ENCODE measurements around the gene NKX1-2.

NKX1-2 gene

GRCh38 chr10:124458889-124459288, 9.1 kb upstream of the NKX1-2 start:
- DNase-seq (ENCODE audit: low read depth) = no peak
- TF ChIP-seq MAX (IDR thresholded peaks at IDR 0.05; ENCODE audit: low read depth, low read length) (no peak), POLR2A (IDR thresholded peaks at IDR 0.05; ENCODE audit: extremely low read depth, insufficient read length) (no peak), MYC (IDR thresholded peaks at IDR 0.05; ENCODE audit: low read depth, low read length) (no peak), CTCF (IDR thresholded peaks at IDR 0.05; ENCODE audit: low read depth, low read length) (no peak)

GRCh38 chr10:124458473-124458872, 8.6 kb upstream of the NKX1-2 start:
- DNase-seq (ENCODE audit: low read depth) = no peak
- no peak overlapping the region for H3K4me3 ChIP-seq (ENCODE audit: low read depth, low read length)
- TF ChIP-seq CTCF (IDR thresholded peaks at IDR 0.05; ENCODE audit: low read depth, low read length) (no peak), MAX (IDR thresholded peaks at IDR 0.05; ENCODE audit: low read depth, low read length) (no peak), POLR2A (IDR thresholded peaks at IDR 0.05; ENCODE audit: extremely low read depth, insufficient read length) (no peak), MYC (IDR thresholded peaks at IDR 0.05; ENCODE audit: low read depth, low read length) (no peak)

More at GRCh38 chr10:124458889-124459288, 9.1 kb upstream of the NKX1-2 start:
- H3K4me3 ChIP-seq (ENCODE audit: low read depth, low read length) = no peak overlapping the region

GRCh38 chr10:124455441-124455840, 5.6 kb upstream of the NKX1-2 start:
- TF ChIP-seq CTCF (IDR thresholded peaks at IDR 0.05; ENCODE audit: low read depth, low read length) = no peak
- TF ChIP-seq MYC (IDR thresholded peaks at IDR 0.05; ENCODE audit: low read depth, low read length) = no peak
- H3K4me3 ChIP-seq (ENCODE audit: low read depth, low read length) = no peak overlapping the region
- DNase-seq (ENCODE audit: low read depth) = no peak

- no peak overlapping the region for H3K4me3 ChIP-seq (ENCODE audit: low read depth, low read length)
- TF ChIP-seq POLR2A (IDR thresholded peaks at IDR 0.05; ENCODE audit: extremely low read depth, insufficient read length) (no peak), MYC (IDR thresholded peaks at IDR 0.05; ENCODE audit: low read depth, low read length) (no peak), MAX (IDR thresholded peaks at IDR 0.05; ENCODE audit: low read depth, low read length) (no peak), CTCF (IDR thresholded peaks at IDR 0.05; ENCODE audit: low read depth, low read length) (no peak)
- DNase-seq (ENCODE audit: low read depth) = no peak
Observed at GRCh38 chr10:124453960-124454610, 4.2 kb upstream of the NKX1-2 start.

GRCh38 chr10:124451276-124451675, 1.4 kb upstream of the NKX1-2 start:
- no peak for TF ChIP-seq CTCF (IDR thresholded peaks at IDR 0.05; ENCODE audit: low read depth, low read length)
- TF ChIP-seq POLR2A (IDR thresholded peaks at IDR 0.05; ENCODE audit: extremely low read depth, insufficient read length) = no peak
- TF ChIP-seq MYC (IDR thresholded peaks at IDR 0.05; ENCODE audit: low read depth, low read length) = no peak
- TF ChIP-seq MAX (IDR thresholded peaks at IDR 0.05; ENCODE audit: low read depth, low read length) = no peak

GRCh38 chr10:124450783-124451057, 885 bp upstream of the NKX1-2 start:
- DNase-seq (ENCODE audit: low read depth) = no peak
- TF ChIP-seq MAX (IDR thresholded peaks at IDR 0.05; ENCODE audit: low read depth, low read length) (no peak), POLR2A (IDR thresholded peaks at IDR 0.05; ENCODE audit: extremely low read depth, insufficient read length) (no peak), CTCF (IDR thresholded peaks at IDR 0.05; ENCODE audit: low read depth, low read length) (no peak), MYC (IDR thresholded peaks at IDR 0.05; ENCODE audit: low read depth, low read length) (no peak)
- no peak overlapping the region for H3K4me3 ChIP-seq (ENCODE audit: low read depth, low read length)

More at GRCh38 chr10:124451276-124451675, 1.4 kb upstream of the NKX1-2 start:
- no peak for DNase-seq (ENCODE audit: low read depth)
- H3K4me3 ChIP-seq (ENCODE audit: low read depth, low read length) = no peak overlapping the region
